K562 (cell line): ENCODE measurements around the gene HPCAL1. TPM values are rescaled to one million over a fixed set of nuclear protein-coding genes. Genes with fewer than 3 reads are reported as not detected.

Experiments
- ARHGAP35 ChIP-seq: fragments of 450-650 bp; IDR thresholded peaks from 2 replicates; pipeline ENCODE4 v1.6.1; 2018; ENCODE audit not compliant: partially characterized antibody
- ASH1L ChIP-seq: fragments of 450-650 bp; IDR thresholded peaks from 2 replicates; pipeline ENCODE4 v1.6.1; 2018; ENCODE audit warnings: borderline replicate concordance, mild to moderate bottlenecking, low read depth; ENCODE audit not compliant: partially characterized antibody
- ATF1 ChIP-seq, 2 experiments: fragments of 450-650 bp in 1 of 2; IDR thresholded peaks; 2 replicates each; pipeline ENCODE4 v1.6.1; 2016; ENCODE audit warnings: missing compliant biosample characterization in 1 of 2, missing genetic modification characterization in 1 of 2
- EHMT2 ChIP-seq: fragments of 450-650 bp; IDR thresholded peaks from 2 replicates; pipeline ENCODE4 v1.6.1; 2018; ENCODE audit warnings: antibody characterized with exemption
- HDAC3 ChIP-seq: fragments of 450-650 bp; IDR thresholded peaks from 2 replicates; pipeline ENCODE4 v1.6.1; 2018; ENCODE audit warnings: borderline replicate concordance, mild to moderate bottlenecking, moderate library complexity; ENCODE audit not compliant: partially characterized antibody
- HIVEP1 ChIP-seq: fragments of 250-450 bp; sonication (Bioruptor Pico); IDR thresholded peaks from 2 replicates; pipeline ENCODE4 v1.4.0; 2020; ENCODE audit warnings: mild to moderate bottlenecking
- MAX ChIP-seq: sonication (generic); formaldehyde crosslinking; IDR thresholded peaks from 2 replicates; pipeline ENCODE4 v1.9.0; 2022; ENCODE audit warnings: mild to moderate bottlenecking, missing genetic modification reagents
- MCM7 ChIP-seq, 2 experiments: fragments of 450-650 bp; IDR thresholded peaks; 2 replicates each; pipeline ENCODE4 v1.6.1; 2016 to 2018
- MLLT1 ChIP-seq, 2 experiments: fragments of 450-650 bp; IDR thresholded peaks; 2 replicates each; pipeline ENCODE4 v1.6.1; 2016
- PBX2 ChIP-seq, 2 experiments: IDR thresholded peaks in 1 of 2; conservative IDR thresholded peaks in 1 of 2; 2 replicates each; pipeline ENCODE4 v1.6.1; 2016; ENCODE audit warnings: low read depth in 2 of 2, mild to moderate bottlenecking in 1 of 2, missing compliant biosample characterization in 1 of 2, missing genetic modification characterization in 1 of 2, moderate library complexity in 1 of 2
- PHF20 ChIP-seq: fragments of 450-650 bp; IDR thresholded peaks from 2 replicates; pipeline ENCODE4 v1.6.1; 2018; ENCODE audit not compliant: partially characterized antibody
- PYGO2 ChIP-seq: fragments of 450-650 bp; IDR thresholded peaks from 2 replicates; pipeline ENCODE4 v1.6.1; 2016; ENCODE audit warnings: mild to moderate bottlenecking, missing genetic modification characterization, moderate library complexity, missing compliant biosample characterization
- SIRT6 ChIP-seq: IDR thresholded peaks from one replicate; pipeline ENCODE4 v1.6.1; 2012; ENCODE audit warnings: low read depth, mild to moderate bottlenecking, control low read depth, inconsistent platforms, low read length, moderate library complexity
- TAF9B ChIP-seq: fragments of 450-650 bp; IDR thresholded peaks from 2 replicates; pipeline ENCODE4 v1.6.1; 2018; ENCODE audit warnings: mild to moderate bottlenecking; ENCODE audit not compliant: partially characterized antibody
- TSC22D4 ChIP-seq: fragments of 450-650 bp; IDR thresholded peaks from 2 replicates; pipeline ENCODE4 v1.6.1; 2016; ENCODE audit warnings: missing genetic modification characterization, missing biosample characterization, control low read depth
- XRCC3 ChIP-seq: fragments of 450-650 bp; IDR thresholded peaks from 2 replicates; pipeline ENCODE4 v1.6.1; 2017; ENCODE audit warnings: mild to moderate bottlenecking, moderate library complexity
- ZBTB1 ChIP-seq: sonication (generic); formaldehyde crosslinking; IDR thresholded peaks from 2 replicates; pipeline ENCODE4 v1.8.1; 2023; ENCODE audit warnings: missing genetic modification reagents, low read depth, mild to moderate bottlenecking, borderline replicate concordance
- ZBTB17 ChIP-seq: fragments of 450-650 bp; formaldehyde crosslinking; IDR thresholded peaks from 2 replicates; pipeline ENCODE4 v1.4.0; 2020; ENCODE audit warnings: mild to moderate bottlenecking
- polyA plus RNA-seq, 8 experiments: library from polyadenylated mRNA; depleted of rRNA in 4 of 8; stranded (reverse) in 5 of 8; unstranded in 3 of 8; fragments of >200 nt; fragmentation: Nextera tagmentation in 2 of 8; fragmentation: Illumina TruSeq in 1 of 8; extraction: Ambion mirVana in 2 of 8; extraction: Trizol in 1 of 8; gene quantifications; 2 replicates each; pipeline versions ENCODE4 v1.2.1 to v1.2.3, GENCODE V29; 2011 to 2014; ENCODE audit warnings: inconsistent platforms in 1 of 8, missing spikeins in 1 of 8
- total RNA-seq, 7 experiments: library from RNA; depleted of rRNA in 6 of 7; stranded (reverse); fragments of >200 nt in 6 of 7; fragmentation: Illumina TruSeq in 2 of 7; extraction: Trizol in 2 of 7; gene quantifications; 2 replicates each; pipeline versions ENCODE4 v1.2.1 to v1.2.3, GENCODE V29; 2011 to 2021; ENCODE audit warnings: low replicate concordance in 1 of 7
- TF ChIP-seq, protein P1 (sequence below): fragments of 450-650 bp; IDR thresholded peaks from 2 replicates; pipeline ENCODE4 v1.6.1; 2016; ENCODE audit warnings: mild to moderate bottlenecking
- TF ChIP-seq, protein P2 (sequence below): sonication (generic); formaldehyde crosslinking; IDR thresholded peaks from 2 replicates; pipeline ENCODE4 v1.8.1; 2022; ENCODE audit warnings: missing genetic modification reagents

Gene HPCAL1
- total and polyA plus RNA-seq, 9 of the 15 experiments (the other 6 are each of a cell fraction or from before 2014, with no cell fraction given) = 2.7 to 65.5 (median 23.9) TPM

DNA sequence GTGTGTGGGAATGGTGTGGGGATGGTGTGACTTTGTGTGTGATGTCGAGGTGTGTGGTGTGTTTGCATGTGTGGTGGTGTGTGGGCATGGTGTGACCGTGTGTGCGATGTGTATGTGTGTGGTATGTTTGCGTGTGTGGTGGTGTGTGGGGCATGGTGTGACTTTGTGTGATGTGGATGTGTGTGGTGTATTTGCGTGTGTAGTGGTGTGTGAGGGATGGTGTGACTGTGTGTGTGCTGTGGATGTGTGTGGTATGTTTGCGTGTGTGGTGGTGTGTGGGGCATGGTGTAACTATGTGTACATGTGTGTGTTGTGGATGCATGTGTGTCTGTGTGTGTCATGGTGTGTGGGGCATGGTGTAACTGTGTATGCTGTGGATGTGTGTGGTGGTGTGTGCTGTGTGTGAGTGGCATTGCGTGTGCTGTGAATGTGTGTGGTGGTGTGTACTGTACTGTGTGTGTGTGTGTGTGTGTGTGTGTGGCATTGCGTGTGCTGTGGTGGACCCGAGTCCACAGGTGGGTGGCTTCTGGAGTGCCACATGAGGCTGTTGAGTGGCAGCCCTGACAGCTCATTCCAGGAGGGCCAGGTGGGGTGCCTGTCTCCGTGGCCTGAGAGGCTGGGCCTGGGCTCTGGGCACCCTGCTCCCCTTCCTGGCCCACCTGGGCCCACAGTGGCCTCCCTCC, 130.7 kb downstream of the HPCAL1 start (continued):
- TF ChIP-seq ATF1 (CRISPR knock-in tag; IDR thresholded peaks at IDR 0.05) (no peak), ATF1 (tag; IDR thresholded peaks at IDR 0.05) (no peak), SIRT6 (no peak), ARHGAP35 (peak; percentile 31), XRCC3 (no peak), PBX2 (CRISPR knock-in tag; IDR thresholded peaks at IDR 0.05; ENCODE audit: low read depth) (no peak), PBX2 (tag; conservative IDR thresholded peaks at IDR 0.05; ENCODE audit: low read depth) (no peak), ASH1L (no peak), PHF20 (peak; percentile 69), MAX (CRISPR knock-in tag) (peak; percentile 13; the same call in 1 of the 2 replicates), HDAC3 (no peak), PYGO2 (no peak), TSC22D4 (tag) (no peak), EHMT2 (peak; percentile 20; the same call in 1 of the 2 replicates), MCM7 (IDR thresholded peaks at IDR 0.05) (no peak), ZBTB1 (CRISPR knock-in tag) (no peak), MLLT1 (IDR thresholded peaks at IDR 0.05) (peak; percentile 38 to 53; a peak in 1 of 4 replicates), TAF9B (no peak), HIVEP1 (no peak), ZBTB17 (no peak)
- TF ChIP-seq, protein P1, sequence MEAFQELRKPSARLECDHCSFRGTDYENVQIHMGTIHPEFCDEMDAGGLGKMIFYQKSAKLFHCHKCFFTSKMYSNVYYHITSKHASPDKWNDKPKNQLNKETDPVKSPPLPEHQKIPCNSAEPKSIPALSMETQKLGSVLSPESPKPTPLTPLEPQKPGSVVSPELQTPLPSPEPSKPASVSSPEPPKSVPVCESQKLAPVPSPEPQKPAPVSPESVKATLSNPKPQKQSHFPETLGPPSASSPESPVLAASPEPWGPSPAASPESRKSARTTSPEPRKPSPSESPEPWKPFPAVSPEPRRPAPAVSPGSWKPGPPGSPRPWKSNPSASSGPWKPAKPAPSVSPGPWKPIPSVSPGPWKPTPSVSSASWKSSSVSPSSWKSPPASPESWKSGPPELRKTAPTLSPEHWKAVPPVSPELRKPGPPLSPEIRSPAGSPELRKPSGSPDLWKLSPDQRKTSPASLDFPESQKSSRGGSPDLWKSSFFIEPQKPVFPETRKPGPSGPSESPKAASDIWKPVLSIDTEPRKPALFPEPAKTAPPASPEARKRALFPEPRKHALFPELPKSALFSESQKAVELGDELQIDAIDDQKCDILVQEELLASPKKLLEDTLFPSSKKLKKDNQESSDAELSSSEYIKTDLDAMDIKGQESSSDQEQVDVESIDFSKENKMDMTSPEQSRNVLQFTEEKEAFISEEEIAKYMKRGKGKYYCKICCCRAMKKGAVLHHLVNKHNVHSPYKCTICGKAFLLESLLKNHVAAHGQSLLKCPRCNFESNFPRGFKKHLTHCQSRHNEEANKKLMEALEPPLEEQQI = no peak
- TF ChIP-seq, protein P2, sequence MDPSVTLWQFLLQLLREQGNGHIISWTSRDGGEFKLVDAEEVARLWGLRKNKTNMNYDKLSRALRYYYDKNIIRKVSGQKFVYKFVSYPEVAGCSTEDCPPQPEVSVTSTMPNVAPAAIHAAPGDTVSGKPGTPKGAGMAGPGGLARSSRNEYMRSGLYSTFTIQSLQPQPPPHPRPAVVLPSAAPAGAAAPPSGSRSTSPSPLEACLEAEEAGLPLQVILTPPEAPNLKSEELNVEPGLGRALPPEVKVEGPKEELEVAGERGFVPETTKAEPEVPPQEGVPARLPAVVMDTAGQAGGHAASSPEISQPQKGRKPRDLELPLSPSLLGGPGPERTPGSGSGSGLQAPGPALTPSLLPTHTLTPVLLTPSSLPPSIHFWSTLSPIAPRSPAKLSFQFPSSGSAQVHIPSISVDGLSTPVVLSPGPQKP (CRISPR knock-in tag) = no peak
